Measurements from ENCODE around the gene SIX3.

The SIX3 gene

DNA sequence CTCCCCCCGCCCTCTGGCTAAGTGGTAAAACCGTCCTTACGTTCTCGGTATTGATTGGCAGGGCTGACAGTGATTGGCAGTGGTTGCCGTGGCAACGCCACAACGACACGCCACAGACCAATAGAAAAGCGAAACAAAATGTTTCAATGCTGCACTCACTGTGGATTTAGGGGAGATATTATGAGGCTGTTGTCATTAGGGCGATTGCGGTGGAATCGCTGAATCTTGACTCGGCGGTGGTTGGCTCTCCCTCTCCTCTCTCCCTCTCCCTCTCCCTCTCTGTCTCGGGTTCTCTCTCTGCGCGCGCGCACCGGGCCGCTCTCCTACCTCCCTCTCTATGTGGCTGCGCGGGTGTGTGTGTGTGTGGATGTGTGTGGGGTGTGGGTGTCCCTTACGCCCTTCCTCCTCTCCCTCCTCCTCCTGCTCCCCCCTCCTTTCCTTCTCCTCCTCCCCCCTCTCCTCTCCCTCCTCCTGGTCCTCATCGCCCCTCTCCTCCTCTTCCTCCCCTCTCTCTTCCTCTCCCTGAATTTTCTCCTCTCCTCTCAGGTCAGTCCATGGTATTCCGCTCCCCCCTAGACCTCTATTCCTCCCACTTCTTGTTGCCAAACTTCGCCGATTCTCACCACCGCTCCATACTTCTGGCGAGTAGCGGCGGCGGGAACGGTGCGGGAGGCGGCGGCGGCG is at the start of gene SIX3:
Gene SIX3 (plus strand): TSS at position 152 of the 684 bp plus-strand sequence. CDS start 403 bp downstream, at position 555.
- DNase-seq, result no peak

DNA sequence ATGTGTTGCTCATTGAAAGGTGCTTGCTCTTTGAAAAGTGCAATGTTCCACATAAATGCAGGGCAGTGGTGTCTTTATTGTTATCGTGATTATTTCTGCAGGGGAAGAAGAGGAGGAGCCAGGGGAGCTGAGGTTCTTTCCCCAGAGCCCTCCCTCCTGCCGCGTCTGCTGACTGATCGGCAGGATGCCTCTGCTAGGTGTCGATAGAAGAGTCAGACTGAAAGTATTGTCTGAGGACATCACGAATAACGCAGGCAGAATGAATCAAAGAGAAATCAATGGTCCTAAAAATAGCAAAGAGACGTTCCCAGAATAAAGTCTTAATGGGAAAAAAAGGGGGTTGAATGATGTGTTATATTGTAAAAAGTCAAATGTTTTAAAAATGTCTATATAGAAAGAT is 47.4 kb upstream of the SIX3 start:
- DNase-seq, result no peak

DNA sequence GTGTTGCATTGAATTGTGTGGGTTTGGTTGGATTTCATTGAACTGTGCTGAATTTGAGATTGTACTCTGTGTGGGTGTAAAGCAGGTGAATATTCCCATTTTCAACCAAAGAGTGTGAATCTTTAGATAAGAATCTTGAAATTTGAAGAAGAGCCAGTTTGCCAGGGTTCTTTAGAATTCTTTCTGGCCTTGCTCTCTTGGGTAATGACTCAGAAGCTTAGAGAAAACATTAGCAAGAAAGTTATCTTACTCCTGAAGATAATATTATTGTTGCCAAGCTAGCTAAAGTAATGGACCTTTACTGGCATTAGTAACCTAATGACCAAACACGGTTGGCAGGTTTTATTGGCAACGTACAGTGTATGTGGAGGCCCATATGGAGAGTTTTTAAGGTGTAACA is 46.4 kb upstream of the SIX3 start:
- DNase-seq, result no peak

DNA sequence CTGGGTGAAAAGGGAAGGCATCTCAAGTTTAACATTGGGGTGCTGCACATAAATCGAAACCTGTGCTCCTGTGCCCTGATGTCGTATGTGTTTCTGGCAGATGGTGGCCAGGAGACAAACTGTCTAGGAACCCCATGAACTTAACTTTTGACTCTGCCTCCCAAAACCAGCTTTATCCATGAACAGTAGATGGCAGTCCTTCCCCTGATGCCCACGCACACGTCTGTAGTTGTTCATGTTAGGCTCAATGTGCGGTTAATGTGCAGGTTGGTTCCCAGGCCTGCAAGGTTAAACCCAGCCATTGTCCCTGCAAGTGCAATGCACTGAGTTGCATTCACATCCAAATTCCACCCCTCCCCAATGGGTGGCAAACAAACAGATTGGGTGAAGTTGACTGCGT is 44.1 kb upstream of the SIX3 start:
- no peak for DNase-seq

DNA sequence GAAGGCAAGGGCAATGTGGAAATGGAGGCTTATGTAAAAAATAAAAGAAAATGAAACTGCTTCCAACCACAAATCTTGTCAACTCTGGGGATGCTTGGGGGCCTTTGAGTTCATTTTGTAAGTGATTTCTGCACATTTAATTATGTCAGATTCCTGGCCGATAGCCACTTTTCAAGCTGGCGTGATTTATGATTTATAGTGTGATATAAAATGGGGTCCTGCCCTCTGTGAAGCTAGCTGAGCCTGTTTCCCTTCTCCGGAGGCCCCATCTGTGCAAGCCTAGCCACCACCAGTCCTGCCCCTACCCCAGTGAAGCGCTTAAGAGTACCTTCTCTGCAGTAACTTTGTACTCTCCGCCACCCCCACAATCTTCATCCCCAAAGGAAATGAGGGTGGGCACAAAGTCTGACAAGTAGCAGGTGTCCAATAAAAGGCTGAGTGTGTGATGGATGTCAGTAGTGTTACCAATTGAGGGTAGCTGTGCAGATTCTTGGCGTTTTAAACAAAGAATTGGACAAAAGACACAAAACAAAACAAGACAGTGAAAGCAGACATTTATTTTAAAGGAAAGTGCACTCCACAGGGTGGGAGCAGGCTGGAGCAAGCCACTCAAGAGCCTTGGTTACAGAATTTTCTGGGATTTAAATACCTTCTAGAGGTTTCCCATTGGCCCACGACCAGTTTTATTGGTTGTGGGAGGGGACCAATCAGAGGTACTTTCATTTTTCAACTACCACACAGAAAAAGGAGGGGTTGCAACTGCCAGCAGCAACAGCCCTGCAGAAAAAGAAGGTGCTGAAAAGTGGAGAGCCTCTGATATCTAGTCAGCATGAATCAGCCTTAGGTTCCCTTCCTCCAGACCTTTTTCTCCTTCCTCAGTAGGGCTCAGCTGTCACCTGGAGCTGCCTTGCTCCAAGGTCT is 39.0 kb upstream of the SIX3 start:
- no peak for DNase-seq

DNA sequence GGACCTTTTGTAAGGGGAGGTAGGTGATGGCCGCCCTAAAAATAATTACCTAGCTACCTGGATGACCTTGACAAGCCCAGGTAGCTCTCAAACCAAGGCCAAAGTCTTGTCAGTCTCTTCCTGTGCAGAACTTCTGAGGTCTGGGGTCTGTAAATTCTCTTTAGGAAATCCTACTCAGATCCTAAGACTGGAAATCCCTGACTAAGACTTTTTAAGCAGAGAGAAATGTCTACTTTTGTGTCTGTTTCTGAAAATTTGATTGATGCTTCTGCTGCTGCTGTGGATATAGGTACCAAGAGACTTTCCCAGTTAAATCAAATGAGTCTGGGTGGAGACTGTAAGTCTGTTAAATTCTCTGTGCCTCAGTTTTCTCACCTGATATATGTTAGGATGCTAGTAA is 36.9 kb upstream of the SIX3 start:
- DNase-seq, result no peak

DNA sequence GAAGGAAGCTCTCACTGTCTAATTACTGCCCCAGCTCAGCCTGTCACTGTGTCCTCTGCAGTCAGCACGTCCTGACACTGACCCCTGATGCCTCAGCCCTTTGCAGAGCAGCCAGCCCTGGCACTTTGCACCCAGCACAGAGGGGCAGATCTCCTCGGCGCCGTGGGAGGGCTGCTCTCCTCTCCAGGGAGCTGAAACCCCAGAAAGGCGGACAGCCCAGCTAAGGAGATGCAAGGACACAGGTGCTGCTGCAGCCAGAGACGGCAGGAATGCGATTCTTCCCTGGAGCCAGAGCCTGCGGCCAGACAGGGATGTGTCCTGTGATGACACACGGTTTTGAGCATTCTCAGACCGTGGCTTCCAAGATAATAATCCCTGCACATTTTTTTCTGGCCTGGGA is 34.5 kb upstream of the SIX3 start:
- no peak for DNase-seq

DNA sequence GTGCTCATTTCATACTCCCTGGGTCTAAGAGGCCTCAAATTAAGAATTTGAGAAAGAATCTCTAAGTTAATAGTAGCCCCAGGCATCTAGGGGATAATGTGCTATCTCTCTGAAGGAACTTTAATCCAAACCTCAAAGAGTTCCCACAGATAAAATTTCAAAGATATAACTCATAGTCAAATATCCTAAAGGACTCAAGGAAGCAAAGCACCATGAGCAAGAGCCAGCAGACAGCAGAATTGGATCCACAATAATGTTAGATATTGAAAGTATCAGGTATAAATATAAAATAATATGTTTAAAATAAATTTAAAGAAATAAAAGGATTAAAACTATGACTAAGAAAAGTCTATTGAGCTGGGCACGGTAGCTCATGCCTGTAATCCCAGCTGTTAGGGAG is 31.7 kb upstream of the SIX3 start:
- DNase-seq, result no peak

DNA sequence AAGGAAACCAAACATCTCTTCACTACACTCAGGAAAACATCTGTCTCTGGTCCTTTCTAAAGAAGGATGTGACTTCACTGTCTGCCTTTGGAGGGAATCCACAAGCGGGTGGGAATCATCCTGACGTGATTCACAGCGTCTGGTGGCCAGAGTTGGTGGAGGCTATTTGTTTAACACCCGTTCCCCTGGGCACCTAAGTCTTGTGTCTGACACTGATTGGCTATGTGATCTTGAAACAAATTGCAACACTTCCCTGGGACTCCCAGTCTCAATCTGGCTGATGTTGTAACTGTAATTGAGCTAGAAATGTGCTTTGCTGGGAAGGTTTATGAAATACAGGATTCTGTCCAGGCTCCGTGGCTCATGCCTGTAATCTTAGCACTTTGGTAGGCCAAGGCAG is 28.8 kb upstream of the SIX3 start:
- no peak for DNase-seq

DNA sequence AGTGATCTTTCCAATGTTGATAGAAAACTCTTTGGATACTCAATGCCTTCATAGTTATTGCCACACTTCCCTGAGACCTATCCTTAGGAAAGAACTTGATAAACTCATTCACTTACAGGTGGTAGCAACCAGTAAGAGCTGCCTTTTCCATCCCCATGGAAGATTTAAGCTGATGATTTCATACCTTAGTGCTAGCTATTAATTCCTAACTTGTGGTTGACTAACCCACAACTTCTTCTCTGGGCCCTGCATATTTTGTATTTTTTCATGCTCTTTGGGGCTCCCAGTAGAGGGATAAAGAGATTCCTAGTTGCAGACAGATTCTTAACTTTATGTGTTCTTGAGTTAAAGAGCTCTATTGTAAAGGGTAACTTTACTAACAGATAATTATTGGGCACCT is 25.2 kb upstream of the SIX3 start:
- DNase-seq, result no peak

DNA sequence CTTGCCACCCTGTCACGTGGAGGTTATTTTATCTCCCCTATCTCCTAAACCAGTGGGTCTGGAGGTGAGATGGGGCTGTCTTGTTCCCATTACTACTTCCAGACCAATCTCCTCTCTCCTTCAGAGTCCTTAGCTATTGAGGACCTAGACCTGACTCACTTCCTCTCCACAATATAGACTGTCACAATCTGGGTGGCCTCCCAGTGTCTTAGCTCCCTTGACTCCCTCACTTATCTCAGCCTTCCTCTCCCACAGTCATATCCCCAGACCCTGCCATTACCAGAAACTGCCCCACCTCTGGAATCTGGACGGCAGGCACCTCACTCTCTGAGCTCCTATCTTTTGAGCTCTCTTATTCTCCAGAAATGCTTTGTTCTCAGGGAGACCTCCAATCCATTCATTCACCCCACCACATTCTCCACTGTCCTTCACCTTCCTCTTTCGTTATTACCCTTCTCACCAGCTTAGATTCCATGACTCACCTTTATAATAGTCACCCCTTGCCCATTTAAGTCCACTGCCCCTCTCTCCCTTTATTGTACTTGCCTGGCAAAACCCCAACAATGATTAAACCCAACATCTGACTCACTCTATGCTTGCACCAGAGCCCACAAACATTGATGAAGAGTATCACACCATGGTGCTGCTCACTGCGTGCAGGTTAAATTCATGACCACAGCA is 23.3 kb upstream of the SIX3 start:
- DNase-seq, result no peak

DNA sequence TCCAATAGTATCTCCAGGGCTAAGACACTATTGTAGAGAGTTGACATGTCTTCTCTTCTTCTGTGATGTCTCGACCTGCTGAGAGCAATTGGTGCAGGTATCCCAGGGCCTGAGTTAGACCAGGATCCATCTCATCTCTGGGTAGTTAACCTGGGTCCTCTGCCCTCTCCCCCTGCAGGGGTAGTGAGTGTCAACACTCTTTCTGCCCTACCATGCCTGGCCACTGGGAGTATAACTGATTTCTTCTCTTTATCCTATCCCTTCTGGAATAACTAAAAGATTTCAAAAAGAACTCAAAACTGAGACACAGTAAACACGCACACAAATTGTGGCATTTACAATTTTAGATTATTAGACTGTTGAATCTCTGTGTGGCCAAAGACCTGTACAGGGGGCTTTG is 20.8 kb upstream of the SIX3 start:
- DNase-seq, result no peak

DNA sequence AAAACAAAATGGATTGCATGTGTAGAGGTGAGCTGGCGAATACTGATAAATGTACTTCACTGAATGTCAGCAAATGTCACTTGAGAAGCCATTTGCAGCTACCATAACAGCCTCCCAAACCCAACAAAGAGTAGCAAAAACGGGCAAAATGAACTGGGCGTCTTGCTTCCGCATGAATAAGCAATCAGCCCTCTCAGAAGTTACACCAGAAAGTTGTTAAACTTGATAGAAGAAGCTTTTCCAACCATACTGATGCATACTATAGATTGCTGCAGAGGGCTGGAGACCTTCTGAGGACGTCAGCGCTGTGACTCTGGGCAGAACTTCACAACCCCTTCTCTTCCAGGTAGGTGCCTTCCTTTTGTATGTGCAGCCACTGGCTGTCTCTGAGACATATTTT is 18.7 kb upstream of the SIX3 start:
- DNase-seq, result no peak

DNA sequence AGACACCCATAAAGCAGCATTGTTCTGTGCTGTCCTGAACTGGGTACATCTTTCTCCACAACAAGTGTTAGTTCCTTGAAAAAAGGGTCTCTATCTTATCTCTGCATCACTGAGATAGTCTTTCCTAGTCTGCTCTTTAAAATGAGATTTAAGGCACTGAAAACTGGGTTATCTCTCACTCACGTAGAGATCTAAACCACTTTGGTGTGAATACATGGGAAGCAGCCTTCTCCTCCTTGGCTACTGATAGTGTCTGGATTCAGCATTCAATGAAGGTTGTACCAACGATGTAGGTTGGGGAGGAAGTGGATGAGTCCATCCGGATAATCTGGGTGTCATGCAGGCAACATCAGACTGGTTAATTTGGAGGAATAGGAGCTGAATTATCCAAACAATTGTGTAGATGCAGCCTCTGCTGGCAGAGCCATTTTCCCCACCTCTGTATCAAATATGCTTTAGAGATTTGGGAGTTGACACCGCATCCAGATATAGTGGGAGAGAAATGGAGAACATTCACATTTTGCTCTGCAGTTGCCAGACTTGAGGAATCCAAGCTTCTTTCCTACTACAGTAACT is 15.9 kb upstream of the SIX3 start:
- DNase-seq, result no peak

DNA sequence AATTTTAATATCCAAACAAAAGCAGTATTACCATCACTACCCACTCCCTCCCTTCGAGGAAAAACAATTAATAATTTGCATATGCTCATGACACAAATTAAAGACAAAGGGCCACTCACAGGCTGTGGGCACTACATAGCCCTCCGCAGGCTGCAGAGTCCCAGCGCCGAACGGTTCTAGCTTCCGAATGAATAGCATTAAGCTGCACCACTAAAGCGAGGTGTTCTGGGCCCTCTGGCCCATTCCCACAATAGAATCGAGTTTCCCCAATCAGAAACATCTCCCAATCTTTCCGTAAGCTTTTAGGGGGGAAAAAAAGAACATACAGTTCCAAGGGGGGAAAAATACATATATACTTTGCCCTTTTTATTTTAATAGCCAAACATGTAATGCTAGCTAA is 14.5 kb upstream of the SIX3 start:
- no peak for DNase-seq

DNA sequence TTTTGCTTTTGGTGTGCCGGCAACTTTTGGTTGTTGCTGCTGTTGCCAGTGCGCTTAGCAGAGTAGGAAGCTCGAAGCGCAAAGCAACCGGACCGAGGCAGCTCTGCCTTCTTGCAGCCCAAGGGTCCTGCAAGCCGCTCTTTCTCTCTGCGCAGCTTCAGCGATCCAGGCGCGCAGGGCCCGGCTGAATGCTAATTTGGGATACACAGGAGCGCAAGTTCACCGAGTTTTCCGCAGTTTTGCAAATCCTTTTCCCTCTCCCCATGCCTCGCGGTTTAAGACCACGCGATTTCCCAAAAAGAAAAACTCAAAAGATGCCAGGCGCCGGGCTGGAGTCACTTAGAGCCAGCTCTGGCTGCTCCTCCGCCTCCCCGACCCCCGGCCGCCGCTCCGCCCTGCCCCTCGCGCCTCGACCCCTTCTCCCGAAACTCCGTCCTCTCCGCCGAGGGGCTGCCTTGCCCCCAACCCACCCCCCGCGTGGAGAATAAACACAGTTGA is 13.5 kb upstream of the SIX3 start:
- DNase-seq, result no peak

DNA sequence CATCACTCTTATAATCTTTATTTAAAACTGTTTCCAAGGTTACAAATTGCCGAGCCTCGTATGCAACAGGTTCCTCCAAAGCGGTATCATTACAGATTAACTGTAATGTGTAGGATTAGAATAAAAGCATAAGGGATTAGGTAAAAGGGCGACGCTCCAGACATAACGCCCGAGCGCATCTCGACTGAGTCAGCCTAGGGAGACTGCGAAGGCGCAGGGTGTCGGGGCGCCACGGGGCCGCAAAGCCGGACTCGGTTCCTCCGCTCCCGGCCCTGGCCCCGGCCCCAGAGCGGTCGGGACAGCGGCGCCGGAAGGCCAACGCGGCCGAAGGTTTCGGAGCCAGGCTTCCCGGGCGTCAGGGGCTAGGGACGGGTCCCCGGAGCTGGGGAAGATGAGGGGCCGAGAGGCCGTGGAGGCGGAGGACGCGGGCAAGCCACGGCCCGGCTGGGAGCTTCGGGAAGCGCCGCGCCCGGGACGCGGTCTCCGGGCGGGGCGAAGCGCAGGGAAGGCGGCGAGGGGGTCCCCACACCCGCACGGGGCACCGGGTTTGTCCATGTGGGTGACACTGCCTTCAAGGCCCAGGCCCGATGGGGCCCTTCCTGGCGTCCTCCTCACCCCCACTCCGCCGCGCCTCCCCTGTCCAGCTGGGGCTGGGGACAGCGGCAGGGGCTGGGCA is 12.9 kb upstream of the SIX3 start:
- DNase-seq, result no peak

DNA sequence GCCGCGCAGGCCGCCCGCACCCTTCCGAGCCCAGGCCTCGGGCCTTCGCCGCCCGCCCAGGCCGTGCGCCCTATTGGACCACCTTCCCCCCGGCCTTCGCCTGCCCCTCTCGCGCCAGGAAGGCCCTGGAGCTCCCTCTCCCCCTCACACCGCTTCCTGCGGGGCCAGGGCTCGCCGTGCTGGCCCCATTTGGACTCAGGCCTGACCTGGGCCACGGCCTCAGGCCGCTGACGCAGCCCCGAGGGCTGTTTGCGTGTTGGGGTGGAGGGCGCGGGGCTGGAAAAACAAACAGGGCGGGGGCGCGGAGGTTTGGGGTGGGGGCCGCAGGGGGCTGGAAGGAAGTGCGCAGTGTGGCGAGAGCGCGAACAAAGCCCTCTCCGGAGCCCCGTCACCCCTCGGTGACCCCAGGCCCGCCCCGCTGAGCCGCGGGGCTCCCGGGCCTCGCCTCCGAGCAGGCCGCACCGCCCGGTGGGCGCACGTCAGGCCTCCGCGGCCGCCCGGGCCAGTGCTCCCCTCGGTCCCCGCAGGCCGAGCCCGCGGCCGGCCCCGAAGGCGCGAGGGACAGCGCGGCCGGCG is 12.3 kb upstream of the SIX3 start:
- DNase-seq, result no peak

DNA sequence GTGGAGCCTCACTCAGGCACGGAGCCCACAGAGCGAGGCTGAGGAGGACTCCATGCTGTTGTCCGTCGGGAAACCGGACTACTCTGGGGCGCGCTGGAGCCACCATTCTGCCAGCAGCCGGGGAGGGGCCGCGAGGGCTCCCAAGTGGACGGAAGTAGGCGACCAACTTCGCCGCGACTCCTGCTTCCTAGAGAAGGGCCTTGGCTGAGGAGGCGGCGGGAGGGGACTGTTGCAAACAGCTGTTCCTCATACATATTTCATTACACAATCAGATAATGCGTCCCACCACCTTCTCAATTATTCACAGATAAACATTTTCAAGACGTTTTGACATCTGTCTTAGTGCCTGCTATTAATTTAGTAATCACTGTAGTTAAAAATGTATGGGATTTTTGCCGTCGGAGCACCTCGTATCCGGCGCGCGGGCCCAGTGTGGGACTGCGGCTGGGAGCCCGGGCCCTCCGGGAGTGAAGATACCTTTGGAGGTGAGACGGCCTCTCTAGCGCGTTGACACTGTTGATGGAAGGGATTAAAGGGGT is 11.7 kb upstream of the SIX3 start:
- no peak for DNase-seq

DNA sequence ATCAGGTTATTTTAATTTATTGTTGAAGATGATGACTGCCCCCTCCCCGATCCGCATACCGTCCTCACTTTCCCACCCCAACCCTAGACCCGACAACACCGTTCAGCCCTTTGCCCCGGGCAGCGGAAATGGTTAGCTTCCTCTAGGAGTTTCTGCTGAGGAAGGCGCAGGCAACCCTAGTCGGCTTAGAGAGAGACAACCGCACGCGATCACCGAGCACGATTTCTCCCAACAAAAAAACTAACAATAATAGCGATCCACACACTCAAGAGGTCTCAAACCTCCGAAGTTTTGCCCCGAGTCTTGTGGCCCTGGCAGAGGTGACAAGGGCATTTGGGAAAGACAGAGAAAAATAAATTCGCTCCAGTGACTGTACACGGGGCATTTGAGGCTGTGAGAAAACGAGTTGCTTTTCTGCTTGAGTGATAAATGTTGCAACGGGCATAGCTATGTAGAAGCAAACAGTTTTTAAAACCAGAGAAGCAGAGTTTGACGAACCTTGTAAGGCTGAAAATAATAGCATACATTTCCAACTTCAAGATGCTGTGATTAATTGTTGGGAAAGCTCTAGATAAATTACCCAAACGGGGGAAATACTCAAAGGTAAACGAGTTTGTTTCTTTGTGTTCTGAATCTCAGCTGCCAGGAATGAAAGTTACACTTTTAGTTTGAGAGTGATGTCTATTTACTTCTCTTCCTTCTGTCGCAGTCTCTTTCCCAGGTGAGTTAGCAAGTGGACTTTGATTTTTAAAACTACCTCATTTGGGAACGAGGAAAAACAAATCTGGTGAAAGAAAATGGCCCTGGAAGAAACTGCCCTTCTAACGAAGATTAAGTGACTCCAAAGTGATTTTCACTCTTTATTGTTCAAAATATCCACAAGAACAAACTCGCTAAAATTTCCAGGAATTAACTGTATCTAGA is 11.0 kb upstream of the SIX3 start:
- DNase-seq, result no peak

All from GDM1 (cell line).